ENCODE data around the gene ZNF860.

The ZNF860 gene

GRCh38 chr3:31934866-31935265, 46.7 kb upstream of the ZNF860 start:
- H3K9me3 ChIP-seq (ENCODE audit: low read length), result no peaks in the 10 kb centered on the region
- no peaks in the 10 kb centered on the region for H3K9me2 ChIP-seq (ENCODE audit: low read depth, low read length)
- H3K4me1 ChIP-seq (ENCODE audit: insufficient read depth, low read length, severe bottlenecking), result peaks cover 94% of the 10 kb centered on the region
- TF ChIP-seq EZH2 (IDR thresholded peaks at IDR 0.05; ENCODE audit: borderline replicate concordance, low read length), result no peak
- TF ChIP-seq, protein P1, sequence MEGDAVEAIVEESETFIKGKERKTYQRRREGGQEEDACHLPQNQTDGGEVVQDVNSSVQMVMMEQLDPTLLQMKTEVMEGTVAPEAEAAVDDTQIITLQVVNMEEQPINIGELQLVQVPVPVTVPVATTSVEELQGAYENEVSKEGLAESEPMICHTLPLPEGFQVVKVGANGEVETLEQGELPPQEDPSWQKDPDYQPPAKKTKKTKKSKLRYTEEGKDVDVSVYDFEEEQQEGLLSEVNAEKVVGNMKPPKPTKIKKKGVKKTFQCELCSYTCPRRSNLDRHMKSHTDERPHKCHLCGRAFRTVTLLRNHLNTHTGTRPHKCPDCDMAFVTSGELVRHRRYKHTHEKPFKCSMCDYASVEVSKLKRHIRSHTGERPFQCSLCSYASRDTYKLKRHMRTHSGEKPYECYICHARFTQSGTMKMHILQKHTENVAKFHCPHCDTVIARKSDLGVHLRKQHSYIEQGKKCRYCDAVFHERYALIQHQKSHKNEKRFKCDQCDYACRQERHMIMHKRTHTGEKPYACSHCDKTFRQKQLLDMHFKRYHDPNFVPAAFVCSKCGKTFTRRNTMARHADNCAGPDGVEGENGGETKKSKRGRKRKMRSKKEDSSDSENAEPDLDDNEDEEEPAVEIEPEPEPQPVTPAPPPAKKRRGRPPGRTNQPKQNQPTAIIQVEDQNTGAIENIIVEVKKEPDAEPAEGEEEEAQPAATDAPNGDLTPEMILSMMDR (IDR thresholded peaks at IDR 0.05; ENCODE audit: low read length), result no peak
- H3K9ac ChIP-seq (ENCODE audit: low read length), result peak overlapping the region; percentile 58
- H3K36me3 ChIP-seq (ENCODE audit: insufficient read depth, low read length), result no peaks in the 10 kb centered on the region
- H3F3A ChIP-seq (ENCODE audit: insufficient read depth, low read length), result peaks cover 5% of the 10 kb centered on the region; the same call in 1 of the 2 replicates
- no peaks in the 10 kb centered on the region for H4K20me1 ChIP-seq (ENCODE audit: insufficient read depth, low read length)
- no peaks in the 10 kb centered on the region for H3K27me3 ChIP-seq (ENCODE audit: insufficient read depth, low read length)
- H3K79me2 ChIP-seq (ENCODE audit: insufficient read depth, low read length), result peaks cover 52% of the 10 kb centered on the region
- no peak overlapping the region for H2AFZ ChIP-seq (ENCODE audit: low read length)
- peak overlapping the region; percentile 98 for H3K27ac ChIP-seq (ENCODE audit: low read depth, low read length, poor library complexity, severe bottlenecking)
- H3K4me3 ChIP-seq (ENCODE audit: low read depth, low read length, poor library complexity, severe bottlenecking), result peak overlapping the region; percentile 30
- H3K4me2 ChIP-seq (ENCODE audit: low read length), result peak overlapping the region; percentile 64

GRCh38 chr3:31936420-31937060, 45.0 kb upstream of the ZNF860 start:
- TF ChIP-seq, protein P1 (IDR thresholded peaks at IDR 0.05; ENCODE audit: low read length), result no peak
- TF ChIP-seq EZH2 (IDR thresholded peaks at IDR 0.05; ENCODE audit: borderline replicate concordance, low read length), result no peak
- Histone ChIP-seq H3K4me2 (ENCODE audit: low read length) (no peak overlapping the region; the same call in 1 of the 2 replicates), H3K9me3 (ENCODE audit: low read length) (no peaks in the 10 kb centered on the region), H2AFZ (ENCODE audit: low read length) (no peak overlapping the region), H3K4me3 (ENCODE audit: low read depth, low read length, poor library complexity, severe bottlenecking) (no peak overlapping the region), H3K4me1 (ENCODE audit: insufficient read depth, low read length, severe bottlenecking) (peaks cover 90% of the 10 kb centered on the region), H3F3A (ENCODE audit: insufficient read depth, low read length) (no peaks in the 10 kb centered on the region), H3K27ac (ENCODE audit: low read depth, low read length, poor library complexity, severe bottlenecking) (peak overlapping the region; percentile 98), H3K79me2 (ENCODE audit: insufficient read depth, low read length) (peaks cover 60% of the 10 kb centered on the region), H3K27me3 (ENCODE audit: insufficient read depth, low read length) (no peaks in the 10 kb centered on the region), H3K9me2 (ENCODE audit: low read depth, low read length) (no peaks in the 10 kb centered on the region), H3K9ac (ENCODE audit: low read length) (peak overlapping the region; percentile 25; the same call in 1 of the 2 replicates), H3K36me3 (ENCODE audit: insufficient read depth, low read length) (peaks cover 7% of the 10 kb centered on the region; the same call in 1 of the 2 replicates), H4K20me1 (ENCODE audit: insufficient read depth, low read length) (no peaks in the 10 kb centered on the region)

DNA sequence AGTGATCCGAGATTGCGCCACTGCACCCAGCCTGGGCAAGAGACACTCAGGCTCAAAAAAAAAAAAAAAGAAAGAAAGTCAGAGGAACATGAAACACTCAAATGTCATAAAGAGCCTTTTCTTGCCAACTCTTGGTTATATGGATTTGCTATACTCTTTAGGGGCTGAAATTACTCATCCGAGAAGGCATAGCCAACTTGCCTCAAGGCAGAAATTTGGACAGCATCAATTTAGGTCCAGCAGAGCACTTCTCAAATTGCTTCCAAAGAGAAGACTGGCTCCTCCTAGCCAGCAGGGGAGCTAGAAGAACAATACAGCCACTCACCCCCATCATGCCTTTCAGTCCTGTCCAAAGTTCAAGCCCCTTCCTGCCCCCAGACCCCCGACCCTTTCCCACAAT, 44.3 kb upstream of the ZNF860 start:
- H3K36me3 ChIP-seq (ENCODE audit: insufficient read depth, low read length), result peaks cover 7% of the 10 kb centered on the region; the same call in 1 of the 2 replicates
- no peak for TF ChIP-seq EZH2 (IDR thresholded peaks at IDR 0.05; ENCODE audit: borderline replicate concordance, low read length)
- TF ChIP-seq, protein P1 (IDR thresholded peaks at IDR 0.05; ENCODE audit: low read length), result peak; percentile 34; the same call in 1 of the 2 replicates
- H3K4me1 ChIP-seq (ENCODE audit: insufficient read depth, low read length, severe bottlenecking), result peaks cover 94% of the 10 kb centered on the region
- H3K27ac ChIP-seq (ENCODE audit: low read depth, low read length, poor library complexity, severe bottlenecking), result peak overlapping the region; percentile 98
- H3K9me2 ChIP-seq (ENCODE audit: low read depth, low read length), result no peaks in the 10 kb centered on the region
- no peaks in the 10 kb centered on the region for H4K20me1 ChIP-seq (ENCODE audit: insufficient read depth, low read length)
- H3K9ac ChIP-seq (ENCODE audit: low read length), result no peak overlapping the region
- H3F3A ChIP-seq (ENCODE audit: insufficient read depth, low read length), result no peaks in the 10 kb centered on the region
- no peak overlapping the region for H3K4me2 ChIP-seq (ENCODE audit: low read length)
- H3K9me3 ChIP-seq (ENCODE audit: low read length), result no peaks in the 10 kb centered on the region
- no peak overlapping the region for H3K4me3 ChIP-seq (ENCODE audit: low read depth, low read length, poor library complexity, severe bottlenecking)
- H3K27me3 ChIP-seq (ENCODE audit: insufficient read depth, low read length), result no peaks in the 10 kb centered on the region
- peaks cover 56% of the 10 kb centered on the region for H3K79me2 ChIP-seq (ENCODE audit: insufficient read depth, low read length)
- no peak overlapping the region for H2AFZ ChIP-seq (ENCODE audit: low read length)

Measured in OCI-LY1 (cell line).